ENCODE data around the gene SRPK3. TPM values are rescaled to one million over a fixed set of nuclear protein-coding genes. Genes with fewer than 3 reads are reported as not detected.

Gene SRPK3
- polyA plus RNA-seq, 3 donors = 0.01 TPM; not detected in 2

GRCh38 chrX:153793291-153793690 is 12.4 kb downstream of the SRPK3 start:
- Histone ChIP-seq H4K20me1 (ENCODE audit: insufficient read depth, low read length) (peaks cover 45% of the 10 kb centered on the region), H3K9me3 (replicated peaks in 1 of 2; ENCODE audit: control insufficient read depth in 1 of 2, insufficient read depth in 1 of 2, low read length in 2 of 2) (peaks cover 0 to 15% of the 10 kb centered on the region in 2 donors), H2AFZ (ENCODE audit: insufficient read depth, low read depth, low read length, poor library complexity, severe bottlenecking) (peak overlapping the region; percentile 74), H3K4me3 (replicated peaks in 1 of 3; ENCODE audit: low read depth in 2 of 3, low read length in 3 of 3) (peak overlapping the region; percentile 66 to 85 (median 76)), H3K79me2 (ENCODE audit: insufficient read depth, low read length) (peaks cover 51% of the 10 kb centered on the region), H3K27me3 (ENCODE audit: control insufficient read depth in 2 of 2, insufficient read depth in 2 of 2, low read length in 2 of 2) (no peaks in the 10 kb centered on the region), H3K27ac (ENCODE audit: low read depth in 1 of 2, low read length in 2 of 2) (peak overlapping the region; percentile 85), H3K4me2 (replicated peaks; ENCODE audit: extremely low read depth, low read length, poor library complexity, severe bottlenecking) (peak overlapping the region; percentile 78), H3K4me1 (ENCODE audit: control insufficient read depth in 1 of 2, insufficient read depth in 2 of 2, low read length in 2 of 2) (peaks cover 21 to 35% of the 10 kb centered on the region in 2 donors), H3K36me3 (replicated peaks in 1 of 2; ENCODE audit: control insufficient read depth in 1 of 2, insufficient read depth in 2 of 2, low read length in 2 of 2) (peaks cover 45 to 61% of the 10 kb centered on the region in 2 donors), H3K9ac (ENCODE audit: insufficient read depth, low read length, poor library complexity, severe bottlenecking) (peak overlapping the region; percentile 84)
- intact Hi-C loops (cut with micrococcal nuclease) = loop anchor here (5.0 to 10.0 kb wide), 4 partner anchors 132 to 838 kb away; partner anchors contain the start of gene ARHGAP4 (in 2 of the 2)
- Mint-ChIP-seq H3K4me3 (peak overlapping the region; percentile 86 to 92), H3K36me3 (peaks cover 28 to 56% of the 10 kb centered on the region in 2 donors), H3K4me1 (peaks cover 26% of the 10 kb centered on the region), H3K9me3 (peaks cover 0 to 48% (median 17%) of the 10 kb centered on the region in 7 donors), H3K27me3 (ENCODE audit: low read depth in 3 of 3) (peaks cover 0 to 13% (median 2%) of the 10 kb centered on the region in 3 donors), H3K27ac (peak overlapping the region; percentile 89 to 95 (median 95))
- no CpG with 5 or more reads among the region's 7 CpGs for WGBS (ENCODE audit: insufficient coverage)
- peak; percentile 20 to 37 (median 24) for DNase-seq
- TF ChIP-seq, protein P1, sequence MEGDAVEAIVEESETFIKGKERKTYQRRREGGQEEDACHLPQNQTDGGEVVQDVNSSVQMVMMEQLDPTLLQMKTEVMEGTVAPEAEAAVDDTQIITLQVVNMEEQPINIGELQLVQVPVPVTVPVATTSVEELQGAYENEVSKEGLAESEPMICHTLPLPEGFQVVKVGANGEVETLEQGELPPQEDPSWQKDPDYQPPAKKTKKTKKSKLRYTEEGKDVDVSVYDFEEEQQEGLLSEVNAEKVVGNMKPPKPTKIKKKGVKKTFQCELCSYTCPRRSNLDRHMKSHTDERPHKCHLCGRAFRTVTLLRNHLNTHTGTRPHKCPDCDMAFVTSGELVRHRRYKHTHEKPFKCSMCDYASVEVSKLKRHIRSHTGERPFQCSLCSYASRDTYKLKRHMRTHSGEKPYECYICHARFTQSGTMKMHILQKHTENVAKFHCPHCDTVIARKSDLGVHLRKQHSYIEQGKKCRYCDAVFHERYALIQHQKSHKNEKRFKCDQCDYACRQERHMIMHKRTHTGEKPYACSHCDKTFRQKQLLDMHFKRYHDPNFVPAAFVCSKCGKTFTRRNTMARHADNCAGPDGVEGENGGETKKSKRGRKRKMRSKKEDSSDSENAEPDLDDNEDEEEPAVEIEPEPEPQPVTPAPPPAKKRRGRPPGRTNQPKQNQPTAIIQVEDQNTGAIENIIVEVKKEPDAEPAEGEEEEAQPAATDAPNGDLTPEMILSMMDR (IDR thresholded peaks at IDR 0.05) = no peak

DNA sequence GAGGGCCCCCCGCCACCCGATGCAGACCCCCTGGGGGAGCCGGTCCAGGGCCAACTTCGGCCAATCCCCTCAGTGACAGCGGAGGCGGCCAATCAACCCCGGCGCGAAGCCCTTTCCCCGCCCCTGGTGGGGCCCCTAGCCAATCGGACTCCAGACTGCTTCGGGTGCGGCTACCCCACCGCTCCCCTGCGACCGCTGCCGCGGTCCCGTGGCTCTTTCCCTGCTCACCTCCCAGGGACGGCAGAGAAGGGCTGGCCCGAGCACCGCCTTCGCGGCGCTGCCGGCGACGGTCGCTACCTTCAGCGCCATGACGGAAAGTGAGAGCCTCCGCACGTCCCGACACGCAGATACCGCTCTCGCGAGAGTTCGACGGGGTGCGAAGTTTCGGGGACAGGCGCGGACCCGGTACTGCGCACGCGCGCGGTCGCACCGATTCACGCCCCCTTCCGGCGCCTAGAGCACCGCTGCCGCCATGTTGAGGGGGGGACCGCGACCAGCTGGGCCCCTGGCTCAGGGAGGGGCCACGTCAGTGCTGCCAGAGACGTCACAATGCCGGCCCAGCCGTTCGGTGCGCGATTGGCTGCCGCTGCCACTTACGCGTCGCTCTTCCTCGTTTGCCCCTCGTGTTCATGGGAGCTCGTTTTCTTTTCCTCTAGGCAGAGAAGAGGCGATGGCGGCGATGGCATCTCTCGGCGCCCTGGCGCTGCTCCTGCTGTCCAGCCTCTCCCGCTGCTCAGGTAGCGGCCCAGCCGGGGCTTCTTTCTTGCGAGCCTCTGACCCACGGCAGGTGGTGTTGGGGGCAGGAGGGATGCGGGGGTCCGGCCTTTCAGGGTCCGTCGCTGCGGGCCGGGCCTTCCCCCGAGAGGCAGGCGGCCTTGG is 13.4 kb downstream of the SRPK3 start, which contains the start of the genes IDH3G and SSR4:
TSS of gene IDH3G (minus strand) at position 358 of the 879 bp plus-strand sequence. CDS start at position 309, 49 bp downstream.
TSS of gene SSR4 (plus strand) at position 651 of the 879 bp plus-strand sequence. CDS start at position 671, 20 bp downstream.
- peaks cover 26% of the 10 kb centered on the region for H3K4me1 Mint-ChIP-seq
- H3K9me3 Mint-ChIP-seq = peaks cover 0 to 52% (median 17%) of the 10 kb centered on the region in 7 donors
- peaks cover 21 to 35% of the 10 kb centered on the region in 2 donors for H3K4me1 ChIP-seq (ENCODE audit: control insufficient read depth in 1 of 2, insufficient read depth in 2 of 2, low read length in 2 of 2)
- WGBS (ENCODE audit: insufficient coverage) = 1% methylated on average over 69 of the region's 92 CpGs
- peak within 1 kb of the TSS; percentile 66 to 85 (median 76) for H3K4me3 ChIP-seq (replicated peaks in 1 of 3; ENCODE audit: low read depth in 2 of 3, low read length in 3 of 3)
- DNase-seq = peak; percentile 92 to 95 (median 95)
- H3K27ac ChIP-seq (ENCODE audit: low read depth in 1 of 2, low read length in 2 of 2) = peak within 1 kb of the TSS; percentile 85
- H3K9me3 ChIP-seq (replicated peaks in 1 of 2; ENCODE audit: control insufficient read depth in 1 of 2, insufficient read depth in 1 of 2, low read length in 2 of 2) = peaks cover 0 to 15% of the 10 kb centered on the region in 2 donors
- peaks cover 51% of the 10 kb centered on the region for H3K79me2 ChIP-seq (ENCODE audit: insufficient read depth, low read length)
- peaks cover 42 to 56% of the 10 kb centered on the region in 2 donors for H3K36me3 ChIP-seq (replicated peaks in 1 of 2; ENCODE audit: control insufficient read depth in 1 of 2, insufficient read depth in 2 of 2, low read length in 2 of 2)
- H3K27me3 ChIP-seq (ENCODE audit: control insufficient read depth in 2 of 2, insufficient read depth in 2 of 2, low read length in 2 of 2) = no peaks in the 10 kb centered on the region
- peaks cover 0 to 13% (median 2%) of the 10 kb centered on the region in 3 donors for H3K27me3 Mint-ChIP-seq (ENCODE audit: low read depth in 3 of 3)
- intact Hi-C loops (cut with micrococcal nuclease) = loop anchor here (5.0 to 10.0 kb wide), 4 partner anchors 131 to 839 kb away; partner anchors contain the start of gene ARHGAP4 (in 2 of the 2)
- H3K4me2 ChIP-seq (replicated peaks; ENCODE audit: extremely low read depth, low read length, poor library complexity, severe bottlenecking) = peak within 1 kb of the TSS; percentile 78
- TF ChIP-seq, protein P1 (IDR thresholded peaks at IDR 0.05) = no peak
- peak within 1 kb of the TSS; percentile 74 for H2AFZ ChIP-seq (ENCODE audit: insufficient read depth, low read depth, low read length, poor library complexity, severe bottlenecking)
- H4K20me1 ChIP-seq (ENCODE audit: insufficient read depth, low read length) = peaks cover 39% of the 10 kb centered on the region
- H3K27ac Mint-ChIP-seq = peak within 1 kb of the TSS; percentile 92 to 95 (median 95)
- H3K36me3 Mint-ChIP-seq = peaks cover 32 to 59% of the 10 kb centered on the region in 2 donors
- H3K4me3 Mint-ChIP-seq = peak within 1 kb of the TSS; percentile 86 to 92
- peak within 1 kb of the TSS; percentile 84 for H3K9ac ChIP-seq (ENCODE audit: insufficient read depth, low read length, poor library complexity, severe bottlenecking)

Data from CD14-positive monocyte (primary cell).